GM23338 (cell line): ENCODE data around the gene PIGA. TPM values are rescaled to one million over a fixed set of nuclear protein-coding genes. Genes with fewer than 3 reads are reported as not detected.

Source experiments
- ATAC-seq: fragments of 200-7000 bp; cut with Tn5 transposase; 3 replicates; pipeline ENCODE4 v1.9.1; 2020
- DNase-seq: peaks from one replicate; pipeline ENCODE4 v3.0.0-alpha.2; 2015; ENCODE audit warnings: low spot score
- H2AFZ ChIP-seq: fragments of 200-600 bp; sonication (generic); 2 replicates; pipeline ENCODE4 v1.8.0; 2016; ENCODE audit warnings: antibody characterized with exemption, mild to moderate bottlenecking, moderate library complexity
- H3F3A ChIP-seq: fragments of 200-600 bp; sonication (generic); replicated peaks from 2 replicates; pipeline ENCODE4 v1.8.0; 2017; ENCODE audit warnings: antibody characterized with exemption, mixed run types, low read depth
- H3K27ac ChIP-seq: fragments of 200-600 bp; sonication (generic); 2 replicates; pipeline ENCODE4 v1.6.1; 2016; ENCODE audit warnings: low read depth
- H3K27me3 ChIP-seq: fragments of 200-600 bp; sonication (generic); 2 replicates; pipeline ENCODE4 v1.8.0; 2016; ENCODE audit warnings: mild to moderate bottlenecking, mixed run types, moderate library complexity; ENCODE audit not compliant: insufficient read depth
- H3K36me3 ChIP-seq: fragments of 200-600 bp; sonication (generic); 2 replicates; pipeline ENCODE4 v1.8.0; 2016; ENCODE audit warnings: mild to moderate bottlenecking; ENCODE audit not compliant: insufficient read depth
- H3K4me1 ChIP-seq: fragments of 200-600 bp; sonication (generic); 2 replicates; pipeline ENCODE4 v1.8.0; 2016; ENCODE audit warnings: mild to moderate bottlenecking, moderate library complexity; ENCODE audit not compliant: insufficient read depth
- H3K4me2 ChIP-seq: fragments of 200-600 bp; sonication (generic); 2 replicates; pipeline ENCODE4 v1.7.1; 2017; ENCODE audit warnings: mixed run types
- H3K4me3 ChIP-seq: fragments of 200-600 bp; sonication (generic); 2 replicates; pipeline ENCODE4 v1.6.1; 2016; ENCODE audit warnings: mixed run types
- H3K79me2 ChIP-seq: fragments of 200-600 bp; sonication (generic); replicated peaks from 2 replicates; pipeline ENCODE4 v1.8.0; 2017; ENCODE audit warnings: mild to moderate bottlenecking; ENCODE audit not compliant: insufficient read depth
- H3K9me2 ChIP-seq: fragments of 200-600 bp; sonication (generic); 2 replicates; pipeline ENCODE4 v1.8.0; 2017; ENCODE audit not compliant: insufficient read depth
- H4K20me1 ChIP-seq: fragments of 200-600 bp; sonication (generic); replicated peaks from 2 replicates; pipeline ENCODE4 v1.8.0; 2017; ENCODE audit warnings: mild to moderate bottlenecking; ENCODE audit not compliant: insufficient read depth
- H3K27ac Mint-ChIP-seq: 2 replicates; pipeline ENCODE4 v1.8.0; 2020; ENCODE audit warnings: inconsistent platforms, mild to moderate bottlenecking, moderate library complexity, mixed read lengths
- H3K27me3 Mint-ChIP-seq: 3 replicates; pipeline ENCODE4 v1.8.0; 2022; ENCODE audit warnings: low read depth, mild to moderate bottlenecking, moderate library complexity, mixed read lengths, inconsistent platforms; ENCODE audit not compliant: insufficient read depth, poor library complexity
- H3K36me3 Mint-ChIP-seq: 3 replicates; pipeline ENCODE4 v1.8.0; 2021; ENCODE audit warnings: low read depth, mild to moderate bottlenecking, inconsistent platforms, moderate library complexity, mixed read lengths
- H3K4me1 Mint-ChIP-seq: 3 replicates; pipeline ENCODE4 v1.8.0; 2020; ENCODE audit warnings: mild to moderate bottlenecking, inconsistent platforms, mixed read lengths
- H3K4me3 Mint-ChIP-seq: 3 replicates; pipeline ENCODE4 v1.8.0; 2021; ENCODE audit warnings: moderate library complexity, mild to moderate bottlenecking, inconsistent platforms, mixed read lengths
- H3K9me3 Mint-ChIP-seq: 3 replicates; pipeline ENCODE4 v1.8.0; 2020; ENCODE audit warnings: moderate library complexity, mild to moderate bottlenecking, inconsistent platforms, mixed read lengths
- CREB1 ChIP-seq: fragments of 250-450 bp; sonication (Bioruptor Pico); IDR thresholded peaks from 2 replicates; pipeline ENCODE4 v1.5.0; 2020; ENCODE audit warnings: low read depth, mild to moderate bottlenecking, moderate library complexity
- CTCF ChIP-seq, 2 experiments: fragments of 200-600 bp in 1 of 2; sonication (generic) in 1 of 2; conservative IDR thresholded peaks; 2 replicates each; pipeline versions ENCODE4 v1.5.1 to v1.6.1; 2016 to 2017; ENCODE audit warnings: antibody characterized with exemption in 2 of 2, low read depth in 2 of 2, mild to moderate bottlenecking in 2 of 2, moderate library complexity in 1 of 2
- ETS1 ChIP-seq: IDR thresholded peaks from 2 replicates; pipeline ENCODE4 v1.6.1; 2016; ENCODE audit warnings: antibody characterized with exemption
- EZH2 ChIP-seq: fragments of 200-600 bp; sonication (generic); IDR thresholded peaks from one replicate; pipeline ENCODE4 v1.8.0; 2017; ENCODE audit warnings: antibody characterized with exemption, mild to moderate bottlenecking, low read depth; ENCODE audit not compliant: unreplicated experiment
- EZH2phosphoT487 ChIP-seq: fragments of 200-600 bp; sonication (generic); IDR thresholded peaks from one replicate; pipeline ENCODE4 v1.8.1; 2018; ENCODE audit warnings: antibody characterized with exemption; ENCODE audit not compliant: unreplicated experiment
- JUNB ChIP-seq: IDR thresholded peaks from one replicate; pipeline ENCODE4 v1.6.1; 2016; ENCODE audit warnings: antibody characterized with exemption; ENCODE audit not compliant: unreplicated experiment
- NANOG ChIP-seq: IDR thresholded peaks from 2 replicates; pipeline ENCODE4 v1.6.1; 2016; ENCODE audit warnings: antibody characterized with exemption, borderline replicate concordance
- POLR2AphosphoS5 ChIP-seq: IDR thresholded peaks from 2 replicates; pipeline ENCODE4 v1.6.1; 2016; ENCODE audit warnings: antibody characterized with exemption, low read depth
- REST ChIP-seq: IDR thresholded peaks from one replicate; pipeline ENCODE4 v1.6.1; 2018; ENCODE audit warnings: antibody characterized with exemption; ENCODE audit not compliant: unreplicated experiment
- STAT1 ChIP-seq: IDR thresholded peaks from one replicate; pipeline ENCODE4 v1.6.1; 2016; ENCODE audit warnings: antibody characterized with exemption; ENCODE audit not compliant: unreplicated experiment
- ZNF114 ChIP-seq: fragments of 250-450 bp; sonication (Bioruptor Pico); IDR thresholded peaks from 2 replicates; pipeline ENCODE4 v1.5.0; 2020; ENCODE audit warnings: mild to moderate bottlenecking, moderate library complexity
- polyA plus RNA-seq: library from polyadenylated mRNA; unstranded; fragments of >200 nt; fragmentation: Nextera tagmentation; extraction: Ambion mirVana; gene quantifications from 2 replicates; pipeline ENCODE4 v1.2.1, GENCODE V29; 2016
- total RNA-seq: library from RNA; depleted of rRNA; stranded (reverse); fragments of >200 nt; shearing (Covaris generic); gene quantifications from 2 replicates; pipeline ENCODE4 v1.2.3, GENCODE V29; 2014

PIGA gene
- total and polyA plus RNA-seq, 2 experiments from 2014 or later: 3.5 to 12.1 TPM

GRCh38 chrX:15322472-15322871, 12.9 kb downstream of the PIGA start (continued):
- no peak for TF ChIP-seq REST
- no peak for TF ChIP-seq EZH2phosphoT487
- no peak for TF ChIP-seq EZH2
- no peak for TF ChIP-seq ZNF114 (CRISPR knock-in tag)
- no peak for TF ChIP-seq CTCF (conservative IDR thresholded peaks at IDR 0.05; ENCODE audit: low read depth in 2 of 2)
- TF ChIP-seq STAT1: no peak
- no peak for TF ChIP-seq CREB1
- TF ChIP-seq POLR2AphosphoS5: no peak
- TF ChIP-seq ETS1: no peak
- no peak for TF ChIP-seq JUNB

GRCh38 chrX:15322072-15322471, 13.3 kb downstream of the PIGA start:
- H3K9me2 ChIP-seq: no peaks in the 10 kb centered on the region
- DNase-seq (no peak), ATAC-seq (no peak)
- Mint-ChIP-seq H3K4me3 (no peak overlapping the region), H3K4me1 (no peaks in the 10 kb centered on the region), H3K27me3 (no peaks in the 10 kb centered on the region), H3K27ac (no peak overlapping the region), H3K9me3 (no peaks in the 10 kb centered on the region), H3K36me3 (peaks cover 16% of the 10 kb centered on the region; the same call in 2 of the 3 replicates)
- H4K20me1 ChIP-seq: no peaks in the 10 kb centered on the region
- H3K27me3 ChIP-seq: no peaks in the 10 kb centered on the region
- no peak overlapping the region for H3K4me3 ChIP-seq
- H3K79me2 ChIP-seq: no peaks in the 10 kb centered on the region
- H3F3A ChIP-seq: no peaks in the 10 kb centered on the region
- no peaks in the 10 kb centered on the region for H3K36me3 ChIP-seq
- TF ChIP-seq STAT1 (no peak), CREB1 (no peak), NANOG (no peak), ETS1 (no peak), EZH2phosphoT487 (no peak), POLR2AphosphoS5 (no peak), CTCF (conservative IDR thresholded peaks at IDR 0.05; ENCODE audit: low read depth in 2 of 2) (no peak)
- H3K4me1 ChIP-seq: no peaks in the 10 kb centered on the region
- no peak overlapping the region for H3K4me2 ChIP-seq
- H2AFZ ChIP-seq: no peak overlapping the region
- H3K27ac ChIP-seq: no peak overlapping the region
